GM19023 (cell line): Measurements from ENCODE around the gene IFNG-AS1.
A peak's percentile ranks its signal among the peaks of the same experiment; 100 is the strongest.

Experiments
- ATAC-seq: cut with Tn5 transposase; IDR thresholded peaks from one replicate; pipeline ENCODE4 v1.9.1; 2021; ENCODE audit warnings: mild to moderate bottlenecking, moderate library complexity; ENCODE audit not compliant: unreplicated experiment

IFNG-AS1 gene

GRCh38 chr12:67989184-67989920, at the start of gene IFNG-AS1:
Gene IFNG-AS1 (plus strand): TSS chr12:67989447.
- ATAC-seq = peak; percentile 38

GRCh38 chr12:67939611-67940010, 49.6 kb upstream of the IFNG-AS1 start:
- ATAC-seq = no peak

- ATAC-seq = no peak
These were observed 48.4 kb upstream of the IFNG-AS1 start for GRCh38 chr12:67940780-67941243.

- no peak for ATAC-seq
These were observed 46.5 kb upstream of the IFNG-AS1 start for GRCh38 chr12:67942724-67943123.

- peak; percentile 76 for ATAC-seq
These were observed 45.9 kb upstream of the IFNG-AS1 start for GRCh38 chr12:67943141-67943892.

- no peak for ATAC-seq
These were observed 45.2 kb upstream of the IFNG-AS1 start for GRCh38 chr12:67944093-67944492.

GRCh38 chr12:67952787-67953186, 36.5 kb upstream of the IFNG-AS1 start:
- peak; percentile 99 for ATAC-seq

GRCh38 chr12:67957383-67957782, 31.9 kb upstream of the IFNG-AS1 start:
- no peak for ATAC-seq

GRCh38 chr12:67958187-67958586, 31.1 kb upstream of the IFNG-AS1 start:
- no peak for ATAC-seq

GRCh38 chr12:67964456-67964855, 24.8 kb upstream of the IFNG-AS1 start:
- no peak for ATAC-seq

GRCh38 chr12:67966560-67966959, 22.7 kb upstream of the IFNG-AS1 start:
- no peak for ATAC-seq

- no peak for ATAC-seq
These were observed 20.9 kb upstream of the IFNG-AS1 start for GRCh38 chr12:67968321-67968720.

- no peak for ATAC-seq
These were observed 20.5 kb upstream of the IFNG-AS1 start for GRCh38 chr12:67968725-67969124.

- ATAC-seq = no peak
These were observed 20.0 kb upstream of the IFNG-AS1 start for GRCh38 chr12:67969134-67969802.

- no peak for ATAC-seq
These were observed 11.6 kb upstream of the IFNG-AS1 start for GRCh38 chr12:67977668-67978067.

GRCh38 chr12:67980391-67980790, 8.9 kb upstream of the IFNG-AS1 start:
- no peak for ATAC-seq

GRCh38 chr12:67981287-67982162, 7.7 kb upstream of the IFNG-AS1 start:
- no peak for ATAC-seq

GRCh38 chr12:67982164-67982563, 7.1 kb upstream of the IFNG-AS1 start:
- no peak for ATAC-seq

GRCh38 chr12:67986632-67987031, 2.6 kb upstream of the IFNG-AS1 start:
- no peak for ATAC-seq

- ATAC-seq = peak; percentile 69
These were observed 636 bp upstream of the IFNG-AS1 start for GRCh38 chr12:67988601-67989021.

GRCh38 chr12:67991158-67991557, 1.9 kb downstream of the IFNG-AS1 start:
- ATAC-seq = peak; percentile 66
